Measurements from ENCODE around the gene NBPF6. TPM values are rescaled to one million over a fixed set of nuclear protein-coding genes. Genes with fewer than 3 reads are reported as not detected.
"Not testable (repeated sequence)": the region's sequence is repeated elsewhere in the genome, so short reads cannot be mapped to it uniquely, and the experiment has no call there.

The NBPF6 gene
- not detected for total RNA-seq (ENCODE audit: unreplicated experiment)
- long read RNA-seq, result 0 reads

DNA sequence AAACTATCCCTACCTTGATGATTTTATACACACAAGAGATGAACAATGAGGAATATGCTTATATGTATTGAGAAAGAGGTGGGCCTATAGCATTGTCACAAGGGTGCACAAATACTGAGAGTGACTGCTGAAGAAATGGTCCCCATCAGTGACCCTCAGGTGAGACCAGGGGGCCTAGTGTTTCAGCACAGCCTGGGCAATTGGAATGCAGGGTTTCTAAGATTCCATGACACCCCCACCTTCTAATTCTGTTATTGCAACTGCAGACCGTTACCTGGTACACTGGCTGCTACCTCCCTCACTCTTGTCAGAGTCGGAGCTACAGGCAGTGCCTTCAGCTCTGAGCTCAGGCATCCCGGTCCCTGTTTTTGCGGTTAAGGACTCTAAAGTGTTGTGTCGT lies at the start of gene NBPF6:
Gene NBPF6, plus strand, starts transcription at position 301 of the 400 bp plus-strand sequence. CDS start 259 bp downstream, outside the sequence.
- not testable (repeated sequence) for DNase-seq; H3K36me3 Mint-ChIP-seq (ENCODE audit: unreplicated experiment); H3K4me3 Mint-ChIP-seq (ENCODE audit: unreplicated experiment); H3K27me3 Mint-ChIP-seq (ENCODE audit: unreplicated experiment); H3K9me3 Mint-ChIP-seq (ENCODE audit: unreplicated experiment); H3K27ac Mint-ChIP-seq (ENCODE audit: unreplicated experiment); H3K4me1 Mint-ChIP-seq (ENCODE audit: low read depth, unreplicated experiment)

- not testable (repeated sequence) for H3K4me1 Mint-ChIP-seq (ENCODE audit: low read depth, unreplicated experiment); H3K9me3 Mint-ChIP-seq (ENCODE audit: unreplicated experiment); H3K27me3 Mint-ChIP-seq (ENCODE audit: unreplicated experiment)
These were observed 38.9 kb upstream of the NBPF6 start for GRCh38 chr1:108411098-108411833.

DNA sequence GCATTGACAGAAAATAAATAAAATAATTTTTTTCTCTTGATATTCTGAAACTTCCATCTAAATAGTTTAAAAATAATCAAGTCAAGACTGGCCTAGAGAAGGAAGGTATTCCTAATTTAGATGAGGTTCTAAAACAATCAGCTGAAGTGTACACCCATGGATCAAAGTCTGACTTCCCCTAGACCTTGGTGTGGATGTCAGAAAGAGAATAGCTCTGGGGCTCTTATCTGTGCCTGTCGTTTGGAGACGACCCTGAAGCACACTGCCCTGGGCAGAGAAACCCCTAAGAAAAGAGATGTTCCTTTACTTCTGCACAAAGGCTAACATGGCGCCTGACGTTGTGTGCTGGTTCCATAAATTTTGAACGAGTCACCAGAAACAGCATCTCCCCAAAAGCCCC lies 30.0 kb upstream of the NBPF6 start:
- H3K9me3 Mint-ChIP-seq (ENCODE audit: unreplicated experiment); H3K27ac Mint-ChIP-seq (ENCODE audit: unreplicated experiment); H3K4me1 Mint-ChIP-seq (ENCODE audit: low read depth, unreplicated experiment); DNase-seq; H3K27me3 Mint-ChIP-seq (ENCODE audit: unreplicated experiment); H3K4me3 Mint-ChIP-seq (ENCODE audit: unreplicated experiment); H3K36me3 Mint-ChIP-seq (ENCODE audit: unreplicated experiment): not testable (repeated sequence)

More at GRCh38 chr1:108411098-108411833, 38.9 kb upstream of the NBPF6 start:
- not testable (repeated sequence) for H3K4me3 Mint-ChIP-seq (ENCODE audit: unreplicated experiment); DNase-seq; H3K27ac Mint-ChIP-seq (ENCODE audit: unreplicated experiment); H3K36me3 Mint-ChIP-seq (ENCODE audit: unreplicated experiment)

DNA sequence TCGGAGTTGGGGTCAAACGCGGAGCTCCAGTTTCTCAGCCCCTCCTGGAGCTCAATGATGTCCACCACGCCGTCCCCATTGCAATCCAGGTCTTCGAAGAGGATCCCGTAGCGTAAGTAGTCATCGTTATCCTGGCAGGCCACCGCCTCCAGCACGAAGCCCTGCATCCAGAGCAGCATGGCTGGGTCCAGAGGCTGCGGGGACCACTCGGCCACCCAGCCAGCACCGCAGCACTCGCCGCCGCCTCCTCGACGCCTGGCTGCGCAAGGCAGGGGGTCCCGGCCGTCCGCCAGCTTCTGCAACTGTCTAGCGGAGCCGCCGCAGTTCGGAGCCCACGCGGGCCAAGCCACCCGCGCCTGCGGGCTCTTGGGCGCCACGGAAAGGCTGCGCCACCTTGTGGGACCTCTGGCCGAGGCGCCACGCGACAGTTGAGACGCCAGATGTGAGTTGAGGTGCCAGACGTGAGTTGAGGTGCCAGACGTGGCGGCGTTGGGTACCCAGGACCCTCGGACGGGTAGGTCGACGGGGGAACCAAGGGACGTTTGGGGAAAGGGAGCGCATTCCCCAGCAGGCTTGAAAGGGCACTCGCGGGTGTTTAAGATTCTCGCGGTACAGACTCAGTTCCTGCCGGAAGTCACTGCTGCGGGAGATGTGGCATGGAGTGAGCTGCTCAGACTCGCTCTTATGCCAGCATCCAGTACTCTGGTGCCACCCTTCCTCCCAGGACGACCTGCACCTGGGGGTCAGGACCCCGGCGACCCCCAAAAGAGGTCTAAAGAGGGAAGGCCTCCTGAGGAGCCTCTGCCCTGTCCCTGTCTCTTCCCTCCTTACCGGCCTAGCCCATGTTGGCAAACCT lies 28.9 kb upstream of the NBPF6 start:
- H3K27ac Mint-ChIP-seq (ENCODE audit: unreplicated experiment); H3K27me3 Mint-ChIP-seq (ENCODE audit: unreplicated experiment); DNase-seq; H3K9me3 Mint-ChIP-seq (ENCODE audit: unreplicated experiment); H3K4me1 Mint-ChIP-seq (ENCODE audit: low read depth, unreplicated experiment); H3K4me3 Mint-ChIP-seq (ENCODE audit: unreplicated experiment); H3K36me3 Mint-ChIP-seq (ENCODE audit: unreplicated experiment): not testable (repeated sequence)

DNA sequence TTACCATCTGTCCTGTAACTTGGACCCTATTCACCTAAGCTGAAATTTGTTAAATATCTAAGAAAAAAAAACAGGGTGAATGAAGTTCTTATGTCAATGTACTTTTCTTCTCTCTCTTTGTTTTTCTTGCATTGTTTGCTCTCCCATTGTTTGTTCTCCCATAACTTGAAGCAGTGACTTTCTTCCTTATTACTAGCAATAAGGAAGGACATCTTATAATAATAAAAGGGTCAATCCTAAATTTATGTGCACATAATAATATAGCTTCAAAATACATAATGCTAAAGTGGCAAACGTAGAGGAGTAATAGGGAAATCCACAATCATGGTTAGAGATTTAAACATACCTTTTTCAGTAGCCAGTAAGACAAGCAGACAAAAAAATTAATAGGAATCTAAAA lies 23.3 kb upstream of the NBPF6 start:
- not testable (repeated sequence) for H3K4me1 Mint-ChIP-seq (ENCODE audit: low read depth, unreplicated experiment); H3K36me3 Mint-ChIP-seq (ENCODE audit: unreplicated experiment); H3K27me3 Mint-ChIP-seq (ENCODE audit: unreplicated experiment); H3K4me3 Mint-ChIP-seq (ENCODE audit: unreplicated experiment); DNase-seq; H3K9me3 Mint-ChIP-seq (ENCODE audit: unreplicated experiment); H3K27ac Mint-ChIP-seq (ENCODE audit: unreplicated experiment)

DNA sequence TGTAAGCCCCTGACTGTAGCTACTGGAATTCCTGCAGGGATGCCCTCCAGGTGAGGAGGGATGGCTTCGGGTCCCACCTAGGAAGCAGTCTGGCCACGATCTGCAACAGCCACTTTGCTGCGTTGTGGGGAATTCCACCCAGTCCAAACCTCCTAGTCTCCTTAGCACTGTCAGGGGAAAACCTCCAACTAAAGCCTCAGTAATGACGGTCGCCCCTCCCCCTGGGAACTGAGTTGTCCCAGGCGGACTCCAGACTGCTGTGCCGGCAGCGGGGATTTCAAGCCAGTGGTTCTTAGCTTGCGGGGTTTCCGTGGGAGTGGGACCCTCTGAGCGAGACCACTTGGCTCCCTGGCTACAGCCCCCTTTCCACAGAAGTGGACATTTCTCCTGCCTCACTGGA lies 18.1 kb upstream of the NBPF6 start:
- DNase-seq; H3K27ac Mint-ChIP-seq (ENCODE audit: unreplicated experiment); H3K4me1 Mint-ChIP-seq (ENCODE audit: low read depth, unreplicated experiment); H3K4me3 Mint-ChIP-seq (ENCODE audit: unreplicated experiment); H3K9me3 Mint-ChIP-seq (ENCODE audit: unreplicated experiment); H3K36me3 Mint-ChIP-seq (ENCODE audit: unreplicated experiment); H3K27me3 Mint-ChIP-seq (ENCODE audit: unreplicated experiment): not testable (repeated sequence)

DNA sequence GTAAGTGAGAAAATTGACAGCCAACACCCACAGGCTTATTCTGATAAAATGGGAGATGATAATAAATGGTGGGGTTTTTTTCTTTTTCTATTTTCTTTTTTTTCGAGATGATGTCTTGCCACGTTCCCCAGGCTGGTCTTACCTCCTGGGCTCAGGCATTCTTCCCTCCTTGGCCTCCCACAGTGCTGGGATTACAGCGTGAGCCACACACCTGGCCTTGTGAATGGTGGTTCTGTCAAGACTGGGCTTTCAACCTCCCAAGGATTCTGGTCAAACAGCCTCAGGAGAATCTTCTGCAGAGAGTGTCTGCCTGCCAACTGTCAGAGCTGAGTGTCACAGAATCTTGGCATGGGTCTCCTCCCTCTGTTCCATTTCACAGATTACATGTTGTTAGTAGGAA lies 16.7 kb upstream of the NBPF6 start:
- not testable (repeated sequence) for H3K4me1 Mint-ChIP-seq (ENCODE audit: low read depth, unreplicated experiment); H3K27ac Mint-ChIP-seq (ENCODE audit: unreplicated experiment); H3K9me3 Mint-ChIP-seq (ENCODE audit: unreplicated experiment); H3K36me3 Mint-ChIP-seq (ENCODE audit: unreplicated experiment); H3K4me3 Mint-ChIP-seq (ENCODE audit: unreplicated experiment); H3K27me3 Mint-ChIP-seq (ENCODE audit: unreplicated experiment); DNase-seq

GRCh38 chr1:108438536-108438935 lies 11.6 kb upstream of the NBPF6 start:
- H3K9me3 Mint-ChIP-seq (ENCODE audit: unreplicated experiment); H3K4me3 Mint-ChIP-seq (ENCODE audit: unreplicated experiment); H3K27me3 Mint-ChIP-seq (ENCODE audit: unreplicated experiment); H3K36me3 Mint-ChIP-seq (ENCODE audit: unreplicated experiment); H3K27ac Mint-ChIP-seq (ENCODE audit: unreplicated experiment); H3K4me1 Mint-ChIP-seq (ENCODE audit: low read depth, unreplicated experiment); DNase-seq: not testable (repeated sequence)

DNA sequence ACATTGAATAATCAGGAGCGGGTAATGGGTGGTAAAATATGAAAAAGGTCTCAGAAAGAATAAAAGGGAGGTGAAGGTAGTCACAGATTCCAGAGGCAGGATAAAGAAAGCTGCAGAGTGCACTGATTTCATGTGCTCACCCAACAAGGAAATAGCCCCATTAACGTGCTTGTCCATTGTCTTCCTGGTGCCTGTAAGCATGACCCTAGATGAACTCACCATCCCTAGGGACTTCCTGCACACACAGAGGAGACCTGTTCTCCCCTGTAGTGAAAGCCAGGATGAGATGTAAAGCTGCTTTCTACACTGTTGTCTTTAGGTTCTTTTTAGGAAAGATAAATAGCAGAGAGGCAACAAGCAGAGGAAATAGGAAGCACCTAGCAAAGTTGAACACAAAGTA lies 4.4 kb downstream of the NBPF6 start:
- DNase-seq; H3K27me3 Mint-ChIP-seq (ENCODE audit: unreplicated experiment); H3K27ac Mint-ChIP-seq (ENCODE audit: unreplicated experiment); H3K9me3 Mint-ChIP-seq (ENCODE audit: unreplicated experiment); H3K36me3 Mint-ChIP-seq (ENCODE audit: unreplicated experiment); H3K4me1 Mint-ChIP-seq (ENCODE audit: low read depth, unreplicated experiment); H3K4me3 Mint-ChIP-seq (ENCODE audit: unreplicated experiment): not testable (repeated sequence)

DNA sequence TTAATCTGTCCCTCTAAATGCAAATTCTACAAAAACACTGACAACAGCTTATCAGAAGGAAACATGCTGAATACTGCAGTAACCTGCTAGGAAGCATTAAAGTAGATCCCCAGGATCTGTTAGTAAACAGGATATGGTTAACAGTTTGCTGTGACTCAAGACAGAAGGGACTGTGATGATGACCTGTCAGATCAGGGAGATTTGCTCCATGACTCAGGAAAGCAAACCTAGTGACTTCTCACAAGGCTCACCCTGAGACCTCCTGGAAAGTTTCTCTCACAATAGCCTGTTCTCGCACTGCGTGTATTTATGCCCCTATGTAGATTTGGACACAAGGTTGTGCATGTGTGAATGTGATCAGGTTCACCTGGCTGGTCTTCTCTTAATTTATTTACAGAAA lies 8.5 kb downstream of the NBPF6 start:
- not testable (repeated sequence) for DNase-seq; H3K36me3 Mint-ChIP-seq (ENCODE audit: unreplicated experiment); H3K27me3 Mint-ChIP-seq (ENCODE audit: unreplicated experiment); H3K4me3 Mint-ChIP-seq (ENCODE audit: unreplicated experiment); H3K27ac Mint-ChIP-seq (ENCODE audit: unreplicated experiment); H3K4me1 Mint-ChIP-seq (ENCODE audit: low read depth, unreplicated experiment); H3K9me3 Mint-ChIP-seq (ENCODE audit: unreplicated experiment)

DNA sequence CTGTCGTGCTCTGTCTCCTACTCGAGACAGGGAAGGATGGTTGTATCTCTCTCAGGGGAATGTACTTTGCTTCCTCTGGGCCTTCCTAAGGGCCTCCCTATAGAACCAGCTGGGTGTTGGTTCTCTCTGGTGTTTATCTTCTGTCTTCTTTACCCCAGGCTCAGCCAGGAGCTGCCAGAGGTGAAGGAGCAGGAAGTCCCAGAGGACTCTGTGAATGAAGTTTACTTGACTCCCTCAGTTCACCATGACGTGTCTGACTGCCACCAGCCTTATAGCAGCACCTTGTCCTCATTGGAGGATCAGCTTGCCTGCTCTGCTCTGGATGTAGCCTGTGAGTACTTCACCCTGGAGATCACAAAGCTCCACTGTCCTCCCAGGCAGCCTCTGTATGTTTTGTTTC lies 11.6 kb downstream of the NBPF6 start:
- H3K4me3 Mint-ChIP-seq (ENCODE audit: unreplicated experiment), result not testable (repeated sequence)

DNA sequence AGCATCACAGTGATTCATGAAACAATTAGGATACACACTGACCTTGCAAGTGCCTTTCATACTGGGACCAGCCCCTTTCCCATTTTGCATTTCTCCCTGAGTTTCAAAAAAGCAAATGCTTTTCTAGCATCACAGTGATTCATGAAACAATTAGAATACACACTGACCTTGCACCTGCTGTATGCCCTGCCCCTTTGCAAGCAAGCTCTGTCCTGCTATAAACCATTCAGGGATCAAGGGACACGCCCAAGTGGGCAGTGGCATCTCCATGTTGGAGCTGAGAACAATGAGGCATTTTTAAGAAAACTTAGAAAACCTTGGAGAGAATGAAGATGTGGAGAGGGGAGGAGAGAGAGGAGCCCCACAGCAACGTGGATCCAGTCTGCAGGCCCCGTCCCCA lies 13.8 kb downstream of the NBPF6 start:
- not testable (repeated sequence) for H3K4me1 Mint-ChIP-seq (ENCODE audit: low read depth, unreplicated experiment); H3K4me3 Mint-ChIP-seq (ENCODE audit: unreplicated experiment); H3K27ac Mint-ChIP-seq (ENCODE audit: unreplicated experiment); H3K36me3 Mint-ChIP-seq (ENCODE audit: unreplicated experiment); H3K27me3 Mint-ChIP-seq (ENCODE audit: unreplicated experiment); H3K9me3 Mint-ChIP-seq (ENCODE audit: unreplicated experiment); DNase-seq

More for the DNA sequence above, 11.6 kb downstream of the NBPF6 start:
- DNase-seq; H3K27me3 Mint-ChIP-seq (ENCODE audit: unreplicated experiment); H3K36me3 Mint-ChIP-seq (ENCODE audit: unreplicated experiment); H3K9me3 Mint-ChIP-seq (ENCODE audit: unreplicated experiment); H3K4me1 Mint-ChIP-seq (ENCODE audit: low read depth, unreplicated experiment); H3K27ac Mint-ChIP-seq (ENCODE audit: unreplicated experiment): not testable (repeated sequence)
